LNCAP (cell line): Measurements from ENCODE around the gene UQCC2.

Source experiments
- TF ChIP-seq, protein P1 (sequence below): fragments of 450-650 bp; IDR thresholded peaks from 2 replicates; pipeline ENCODE4 v1.5.1; 2017; ENCODE audit warnings: mild to moderate bottlenecking

The UQCC2 gene

DNA sequence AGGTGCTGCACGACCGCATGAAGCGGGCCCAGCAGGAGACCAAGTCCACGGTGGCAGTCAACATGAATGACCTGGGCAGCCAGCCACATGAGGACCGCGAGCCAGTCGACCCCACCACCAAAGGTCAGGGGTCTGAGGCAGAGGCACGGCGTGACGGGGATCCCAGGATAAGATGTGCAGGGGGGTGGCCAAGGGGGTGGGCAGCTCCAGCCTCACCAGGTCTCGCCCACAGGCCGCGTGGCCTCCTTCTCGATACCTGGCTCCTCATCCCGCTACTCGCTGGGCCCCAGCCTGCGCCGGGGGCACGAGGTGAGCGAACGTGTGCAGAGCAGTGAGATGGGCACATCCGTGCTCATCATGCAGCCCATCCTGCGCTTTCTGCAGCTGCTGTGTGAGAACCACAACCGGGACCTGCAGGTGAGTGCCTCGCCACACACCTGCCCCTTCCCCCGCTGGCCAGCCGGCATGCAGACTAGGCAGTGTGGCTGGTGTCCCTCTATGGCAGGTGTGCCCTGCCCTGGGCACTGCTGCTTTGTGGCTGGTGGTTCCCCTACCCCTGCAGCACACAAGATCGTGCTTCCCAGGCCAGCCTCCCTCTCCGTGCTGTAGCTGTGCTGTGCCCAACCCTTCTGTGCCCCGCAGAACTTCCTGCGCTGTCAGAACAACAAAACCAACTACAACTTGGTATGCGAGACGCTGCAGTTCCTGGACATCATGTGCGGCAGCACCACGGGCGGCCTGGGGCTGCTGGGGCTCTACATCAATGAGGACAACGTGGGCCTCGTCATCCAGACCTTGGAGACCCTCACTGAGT lies 25.9 kb downstream of the UQCC2 start:
- TF ChIP-seq, protein P1, sequence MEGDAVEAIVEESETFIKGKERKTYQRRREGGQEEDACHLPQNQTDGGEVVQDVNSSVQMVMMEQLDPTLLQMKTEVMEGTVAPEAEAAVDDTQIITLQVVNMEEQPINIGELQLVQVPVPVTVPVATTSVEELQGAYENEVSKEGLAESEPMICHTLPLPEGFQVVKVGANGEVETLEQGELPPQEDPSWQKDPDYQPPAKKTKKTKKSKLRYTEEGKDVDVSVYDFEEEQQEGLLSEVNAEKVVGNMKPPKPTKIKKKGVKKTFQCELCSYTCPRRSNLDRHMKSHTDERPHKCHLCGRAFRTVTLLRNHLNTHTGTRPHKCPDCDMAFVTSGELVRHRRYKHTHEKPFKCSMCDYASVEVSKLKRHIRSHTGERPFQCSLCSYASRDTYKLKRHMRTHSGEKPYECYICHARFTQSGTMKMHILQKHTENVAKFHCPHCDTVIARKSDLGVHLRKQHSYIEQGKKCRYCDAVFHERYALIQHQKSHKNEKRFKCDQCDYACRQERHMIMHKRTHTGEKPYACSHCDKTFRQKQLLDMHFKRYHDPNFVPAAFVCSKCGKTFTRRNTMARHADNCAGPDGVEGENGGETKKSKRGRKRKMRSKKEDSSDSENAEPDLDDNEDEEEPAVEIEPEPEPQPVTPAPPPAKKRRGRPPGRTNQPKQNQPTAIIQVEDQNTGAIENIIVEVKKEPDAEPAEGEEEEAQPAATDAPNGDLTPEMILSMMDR = no peak

DNA sequence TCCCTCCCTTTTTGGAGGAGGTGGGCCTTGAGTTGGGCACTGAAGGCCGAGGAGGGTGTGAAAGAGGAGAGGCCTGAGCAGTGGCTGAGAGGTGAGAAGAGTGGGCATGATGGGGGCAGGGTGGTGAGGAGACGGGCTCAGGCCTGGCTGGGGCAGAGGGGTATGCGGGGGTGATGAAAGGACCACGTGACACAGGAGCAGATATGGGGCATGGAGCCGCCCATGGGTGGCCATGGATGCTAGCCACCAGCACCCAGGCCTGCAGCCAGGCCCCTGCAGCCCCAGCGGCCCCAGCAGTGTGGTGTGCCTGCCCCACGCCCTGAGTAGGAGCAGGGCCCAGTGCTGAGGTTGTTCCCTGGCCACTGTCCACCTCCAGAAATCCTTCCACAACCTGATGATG lies 26.5 kb downstream of the UQCC2 start:
- TF ChIP-seq, protein P1 = no peak

DNA sequence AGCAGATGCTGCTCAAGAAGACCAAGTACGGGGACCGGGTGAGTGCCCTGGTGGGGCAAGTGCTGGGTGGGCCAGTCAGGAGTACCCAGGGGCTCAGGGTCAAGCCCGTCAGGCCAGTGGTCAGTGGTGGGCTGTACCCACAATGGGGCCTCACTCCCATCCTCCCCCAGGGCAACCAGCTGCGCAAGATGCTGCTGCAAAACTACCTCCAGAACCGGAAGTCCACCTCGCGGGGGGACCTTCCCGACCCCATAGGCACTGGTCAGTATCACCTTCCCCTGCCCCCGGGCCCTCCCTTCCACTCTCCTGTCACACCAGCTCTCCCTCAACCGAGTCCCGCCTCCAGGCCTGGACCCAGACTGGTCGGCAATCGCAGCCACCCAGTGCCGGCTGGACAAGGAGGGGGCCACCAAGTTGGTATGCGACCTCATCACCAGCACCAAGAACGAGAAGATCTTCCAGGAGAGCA lies 27.0 kb downstream of the UQCC2 start:
- TF ChIP-seq, protein P1 = no peak

DNA sequence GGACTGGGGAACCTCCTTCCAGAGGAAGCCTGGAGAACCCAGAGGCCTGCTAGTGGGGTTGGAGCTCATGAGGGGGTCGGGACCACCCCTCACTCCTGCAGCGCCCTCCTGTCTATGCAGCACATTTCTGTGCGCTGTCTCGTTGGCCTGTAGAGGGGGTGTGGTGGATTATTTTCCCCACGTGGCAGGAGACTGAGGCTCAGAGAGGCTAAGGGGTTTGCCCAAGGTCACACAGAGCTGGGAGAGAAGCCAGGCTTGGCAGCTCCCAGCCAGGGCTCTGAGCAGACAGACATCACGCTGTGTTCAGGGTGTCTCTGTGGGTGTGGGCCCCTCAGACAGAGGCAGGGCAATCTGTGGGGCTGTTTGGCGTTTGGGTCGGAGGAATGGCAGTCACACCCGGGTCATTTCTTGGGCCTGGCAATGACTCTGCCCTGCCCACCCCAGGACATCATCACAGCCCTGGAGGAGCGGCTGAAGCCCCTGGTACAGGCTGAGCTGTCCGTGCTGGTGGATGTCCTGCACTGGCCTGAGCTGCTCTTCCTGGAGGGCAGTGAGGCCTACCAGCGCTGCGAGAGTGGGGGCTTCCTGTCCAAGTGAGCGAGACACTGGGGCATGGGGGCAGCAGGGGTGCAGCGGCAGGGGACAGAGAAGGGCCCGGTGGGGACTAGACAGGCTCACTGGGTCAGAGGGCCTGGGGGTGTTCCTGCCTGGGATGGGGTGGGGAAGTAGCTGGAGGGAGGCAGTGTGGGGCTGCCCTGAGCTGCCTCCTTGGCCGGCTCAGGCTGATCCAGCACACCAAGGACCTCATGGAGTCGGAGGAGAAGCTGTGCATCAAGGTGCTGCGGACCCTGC lies 27.7 kb downstream of the UQCC2 start:
- TF ChIP-seq, protein P1 = no peak

DNA sequence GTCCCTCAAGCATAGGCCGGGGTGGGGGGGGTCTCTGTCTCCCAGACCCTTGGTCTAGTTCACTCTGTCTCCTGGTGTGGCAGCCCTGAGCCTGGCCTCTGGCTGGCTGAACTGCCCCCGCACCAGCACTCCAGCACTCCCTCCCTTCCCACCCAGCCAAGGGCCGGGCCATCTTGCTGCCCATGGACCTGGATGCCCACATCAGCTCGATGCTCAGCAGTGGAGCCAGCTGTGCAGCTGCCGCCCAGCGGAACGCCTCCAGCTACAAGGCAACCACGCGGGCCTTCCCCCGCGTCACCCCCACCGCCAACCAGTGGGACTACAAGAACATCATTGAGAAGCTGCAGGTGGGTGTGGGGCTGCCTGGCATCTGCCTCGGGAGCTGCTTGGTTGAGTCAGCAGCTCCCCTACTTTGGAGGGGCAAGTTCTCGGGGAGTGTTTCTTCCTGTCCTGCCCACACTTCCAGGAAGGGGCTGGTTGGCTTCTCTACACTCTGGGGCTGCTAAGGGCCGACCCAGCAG lies 28.4 kb downstream of the UQCC2 start:
- TF ChIP-seq, protein P1 = no peak

DNA sequence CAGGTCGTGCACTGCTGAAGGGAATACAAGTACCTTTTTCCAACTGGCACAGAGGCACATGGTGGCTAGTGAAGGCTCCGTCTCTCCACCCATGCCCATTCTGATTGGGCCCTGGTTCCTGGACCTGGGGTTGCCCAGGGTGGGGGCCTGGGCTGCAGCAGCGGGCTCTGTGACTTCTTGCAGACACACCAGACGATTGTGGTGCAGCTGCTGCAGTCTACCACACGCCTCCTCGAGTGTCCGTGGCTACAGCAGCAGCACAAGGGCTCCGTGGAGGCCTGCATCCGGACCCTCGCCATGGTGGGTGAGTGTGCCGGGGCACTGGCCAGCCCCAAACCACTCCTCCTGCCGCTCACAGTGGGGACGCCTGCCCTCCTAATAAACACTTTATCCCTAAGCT lies 29.2 kb downstream of the UQCC2 start:
- TF ChIP-seq, protein P1 = no peak

DNA sequence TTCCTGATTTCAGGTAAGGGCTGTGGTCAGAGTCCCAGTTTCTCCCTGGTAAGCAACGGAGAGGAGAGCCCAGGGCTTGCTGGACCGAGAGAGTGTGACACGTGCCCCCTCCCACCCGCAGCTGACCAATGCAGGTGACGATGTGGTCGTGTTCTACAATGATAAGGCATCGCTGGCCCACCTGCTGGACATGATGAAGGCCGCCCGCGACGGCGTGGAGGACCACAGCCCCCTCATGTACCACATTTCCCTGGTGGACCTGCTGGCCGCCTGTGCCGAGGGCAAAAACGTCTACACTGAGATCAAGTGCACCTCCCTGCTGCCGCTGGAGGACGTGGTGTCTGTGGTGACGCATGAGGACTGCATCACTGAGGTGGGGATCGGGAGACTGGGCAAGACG lies 31.7 kb downstream of the UQCC2 start:
- TF ChIP-seq, protein P1 = no peak
